Sigmoid colon (tissue), 4 donors: Measurements from ENCODE around the gene ETHE1.

Experiments used
- CTCF ChIP-seq, 4 experiments: fragments of 450-650 bp in 3 of 4; fragments of 200-600 bp in 1 of 4; IDR thresholded peaks; one replicate each; pipeline ENCODE4 v1.5.1; 2016 to 2019; ENCODE audit warnings: antibody characterized with exemption in 4 of 4, mild to moderate bottlenecking in 3 of 4, moderate library complexity in 2 of 4
- EP300 ChIP-seq, 4 donors: sonication (generic); formaldehyde crosslinking; IDR thresholded peaks; one replicate each; pipeline ENCODE4 v1.6.1; 2017; ENCODE audit warnings: antibody characterized with exemption in 4 of 4

GRCh38 chr19:43572171-43572588 lies 45.2 kb upstream of the ETHE1 start:
- TF ChIP-seq CTCF (IDR thresholded peaks at IDR 0.05), result no peak
- TF ChIP-seq EP300 (IDR thresholded peaks at IDR 0.05), result no peak
